Stimulated activated CD8-positive, alpha-beta memory T cell treated with anti-CD3 and anti-CD28 coated beads, Interleukin-12 subunit alpha, Interleukin-12 subunit beta, amount 100 ng/mL, for 24 hours (primary cell): Measurements from ENCODE around the gene DAP3.
"Not testable (repeated sequence)": the region's sequence is repeated elsewhere in the genome, so short reads cannot be mapped to it uniquely, and the experiment has no call there.

Experiments used
- DNase-seq: peaks from one replicate; pipeline ENCODE4 v3.0.0-alpha.2; 2020; ENCODE audit errors: extremely low read depth

Gene DAP3

GRCh38 chr1:155689081-155689607 lies at the start of gene DAP3:
Gene DAP3 (plus strand): TSS chr1:155689091. CDS start chr1:155709780, 20,689 bp downstream.
- DNase-seq = not testable (repeated sequence)

- no peak for DNase-seq
These were observed 48.5 kb upstream of the DAP3 start for GRCh38 chr1:155640367-155640766.

DNA sequence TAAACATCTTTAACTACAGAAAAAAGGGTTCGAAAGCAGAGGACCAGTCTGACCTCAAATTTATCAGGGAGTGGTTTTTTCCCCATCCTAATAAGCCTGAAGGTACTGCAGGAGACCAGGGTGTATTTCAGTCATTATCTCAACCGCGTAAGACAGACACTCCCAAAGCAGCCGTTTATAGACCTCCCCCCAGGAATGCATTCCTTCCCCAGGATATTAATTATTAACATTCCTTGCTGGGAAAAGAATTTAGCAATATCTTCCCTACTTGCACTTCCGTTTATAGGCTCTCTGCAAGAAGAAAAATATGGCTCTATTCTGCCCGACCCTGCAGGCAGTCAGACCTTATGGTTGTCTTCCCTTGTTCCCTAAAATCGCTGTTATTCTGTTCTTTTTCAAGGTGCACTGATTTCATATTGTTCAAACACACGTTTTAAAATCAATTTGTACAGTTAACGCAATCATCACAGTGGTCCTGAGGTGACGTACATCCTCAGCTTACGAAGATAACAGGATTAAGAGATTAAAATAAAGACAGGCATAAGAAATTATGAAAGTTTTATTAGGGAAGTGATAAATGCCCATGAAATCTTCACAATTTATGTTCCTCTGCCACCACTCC lies 46.2 kb upstream of the DAP3 start:
- DNase-seq = not testable (repeated sequence)

DNA sequence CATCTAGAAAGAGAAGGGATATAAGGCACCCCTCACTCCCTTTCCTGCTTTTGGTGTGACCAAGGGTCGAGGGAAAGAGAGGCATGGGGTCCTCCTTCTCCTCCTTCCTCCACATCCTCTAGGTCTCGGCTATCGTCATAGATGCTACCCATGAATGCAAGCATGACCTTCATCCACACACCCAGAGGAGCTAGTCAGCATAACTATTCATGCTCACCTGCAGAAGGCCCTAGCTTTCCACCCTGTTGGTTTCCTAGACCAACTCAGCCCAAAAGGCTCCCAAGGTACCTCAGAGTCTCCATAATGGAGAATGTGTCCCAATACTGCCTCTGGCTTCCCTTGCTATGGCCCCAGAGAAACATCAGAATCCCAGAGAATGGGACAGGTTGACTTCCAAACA lies 45.7 kb upstream of the DAP3 start:
- DNase-seq = no peak

DNA sequence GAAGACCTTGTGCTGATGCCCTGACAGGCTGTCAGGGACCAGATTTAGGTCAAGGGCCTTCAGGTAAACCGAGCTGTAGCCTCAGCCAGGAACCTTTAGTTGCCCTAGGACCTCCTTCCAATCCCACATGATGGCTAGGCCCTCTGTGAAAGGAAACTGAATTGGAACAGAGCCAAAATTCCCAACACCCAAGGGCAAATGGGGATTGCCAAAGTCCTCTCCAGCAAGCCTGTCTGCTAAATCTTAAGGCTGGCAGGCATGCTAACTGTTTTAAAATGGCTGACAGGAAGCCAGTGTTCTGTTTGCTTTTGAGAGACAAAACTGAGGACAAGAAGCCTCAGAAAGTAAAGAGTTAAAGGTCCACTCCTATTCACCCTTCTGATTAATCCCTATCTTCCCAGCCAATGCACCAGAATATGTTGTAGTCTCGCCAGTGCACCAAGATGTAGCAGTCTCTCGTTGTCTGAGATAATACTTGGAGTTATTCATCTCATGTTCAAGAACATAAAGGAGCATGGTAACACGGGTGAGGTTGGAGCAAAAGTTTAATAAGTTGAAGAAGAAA lies 43.8 kb upstream of the DAP3 start:
- no peak for DNase-seq

- no peak for DNase-seq
These were observed 43.2 kb upstream of the DAP3 start for GRCh38 chr1:155645648-155646047.

- DNase-seq = no peak
These were observed 42.6 kb upstream of the DAP3 start for GRCh38 chr1:155646307-155646706.

DNA sequence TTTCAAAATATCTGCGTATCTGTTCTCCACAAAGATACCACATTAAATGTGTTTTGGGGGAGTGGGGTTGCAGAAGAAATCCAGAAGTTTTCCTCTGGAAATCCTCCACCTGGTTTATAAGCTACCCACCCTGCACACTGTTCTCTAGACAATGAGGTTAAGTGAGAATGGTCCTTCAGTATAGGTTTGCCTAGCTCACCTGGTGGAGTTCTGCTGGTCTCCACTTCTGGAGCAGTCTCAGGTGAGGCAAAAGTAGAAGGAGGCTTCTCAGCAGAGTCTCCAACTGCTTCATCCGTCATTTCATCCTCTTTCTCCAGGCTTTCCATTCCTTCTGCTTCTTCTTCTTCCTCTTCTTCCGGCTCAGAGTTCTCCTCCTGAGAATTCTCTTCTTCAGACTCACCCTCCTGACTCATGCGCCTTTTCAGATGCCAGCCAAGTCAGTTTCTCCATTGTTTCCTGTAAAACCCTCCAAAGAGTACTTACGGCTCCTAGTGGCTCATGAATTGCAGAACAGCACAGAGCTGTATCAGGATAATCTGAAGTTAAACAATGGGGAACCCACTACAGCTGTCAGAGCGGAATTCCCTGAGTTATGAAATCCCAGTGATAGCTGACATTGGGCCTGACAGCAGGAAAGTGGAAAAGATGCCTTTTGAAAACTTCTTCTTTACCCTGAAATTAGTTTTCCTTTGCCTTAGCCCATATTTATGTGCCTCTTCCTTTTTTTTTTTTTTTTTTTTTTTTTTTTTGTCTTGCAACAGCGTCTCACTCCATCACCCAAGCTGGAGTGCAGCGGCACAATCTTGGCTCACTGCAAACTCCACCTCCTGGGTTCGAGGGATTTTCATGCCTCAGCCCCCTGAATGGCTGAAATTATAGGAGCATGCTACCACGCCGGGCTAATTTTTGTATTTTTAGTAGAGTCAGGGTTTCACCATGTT lies 40.4 kb upstream of the DAP3 start:
- no peak for DNase-seq

DNA sequence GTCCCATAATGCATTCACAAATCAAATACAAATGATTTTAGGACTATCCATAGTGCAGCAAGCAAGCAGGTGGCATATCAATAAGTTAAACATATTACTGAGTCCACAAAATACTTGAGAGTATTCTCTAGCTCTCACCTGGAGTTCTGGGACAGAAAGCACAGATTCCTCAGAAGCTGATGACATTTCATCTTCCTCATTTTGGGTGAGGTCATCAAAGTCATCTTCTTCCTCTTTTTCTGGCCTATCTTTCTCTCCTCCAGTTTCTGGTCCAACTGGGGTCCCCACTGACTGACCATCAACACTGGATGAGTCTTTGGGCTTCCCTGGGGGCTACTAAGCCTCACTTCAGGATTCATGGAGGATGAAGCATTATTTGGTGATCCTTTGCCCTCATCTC lies 39.2 kb upstream of the DAP3 start:
- no peak for DNase-seq

DNA sequence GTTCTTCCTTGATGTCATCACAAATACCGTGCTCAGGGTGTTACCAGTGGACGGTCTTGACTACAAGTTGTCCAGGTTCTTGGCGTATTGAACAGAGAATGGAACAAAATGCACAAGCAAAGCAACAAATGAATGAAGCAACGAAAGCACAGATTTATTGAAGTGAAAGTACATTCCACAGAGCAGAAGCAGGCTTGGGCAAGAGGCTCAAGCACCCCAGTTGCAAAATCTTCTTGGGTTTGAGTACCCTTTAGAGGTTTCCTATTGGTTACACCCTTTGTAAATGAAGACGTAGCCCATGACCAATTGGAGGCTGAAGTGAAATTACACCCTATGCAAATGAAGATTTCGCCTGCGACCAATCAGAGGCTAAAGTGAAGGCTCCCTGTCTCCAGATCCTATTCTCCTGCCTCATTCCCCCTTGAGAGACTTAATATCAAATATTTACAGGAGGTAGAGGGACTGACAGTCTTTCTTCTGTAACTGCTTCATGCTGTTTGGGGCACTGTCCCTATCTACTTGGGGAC lies 38.6 kb upstream of the DAP3 start:
- DNase-seq = no peak

GRCh38 chr1:155651861-155652661 lies 36.8 kb upstream of the DAP3 start:
- DNase-seq = no peak

GRCh38 chr1:155652951-155653350 lies 35.9 kb upstream of the DAP3 start:
- no peak for DNase-seq

DNA sequence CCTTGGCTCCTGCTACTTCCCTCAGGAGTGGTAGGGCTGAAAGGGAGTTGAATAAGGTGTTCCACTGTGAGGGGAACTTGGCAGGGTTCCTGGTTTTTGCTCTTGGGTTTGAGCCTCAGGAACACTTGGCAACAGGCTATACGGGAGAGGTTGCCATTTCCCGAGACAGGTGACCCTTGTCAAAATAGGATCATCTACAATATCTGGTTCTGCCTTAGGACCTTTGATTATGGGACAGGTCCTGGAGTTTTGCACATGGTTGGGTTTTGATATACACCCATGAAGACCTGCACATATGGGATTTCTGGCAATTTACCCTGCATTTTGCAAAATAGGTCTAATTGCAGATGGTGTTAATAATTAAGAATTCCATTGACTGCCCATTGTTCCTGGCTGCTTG lies 31.4 kb upstream of the DAP3 start:
- no peak for DNase-seq

- not testable (repeated sequence) for DNase-seq
These were observed 27.7 kb upstream of the DAP3 start for GRCh38 chr1:155661239-155661638.

DNA sequence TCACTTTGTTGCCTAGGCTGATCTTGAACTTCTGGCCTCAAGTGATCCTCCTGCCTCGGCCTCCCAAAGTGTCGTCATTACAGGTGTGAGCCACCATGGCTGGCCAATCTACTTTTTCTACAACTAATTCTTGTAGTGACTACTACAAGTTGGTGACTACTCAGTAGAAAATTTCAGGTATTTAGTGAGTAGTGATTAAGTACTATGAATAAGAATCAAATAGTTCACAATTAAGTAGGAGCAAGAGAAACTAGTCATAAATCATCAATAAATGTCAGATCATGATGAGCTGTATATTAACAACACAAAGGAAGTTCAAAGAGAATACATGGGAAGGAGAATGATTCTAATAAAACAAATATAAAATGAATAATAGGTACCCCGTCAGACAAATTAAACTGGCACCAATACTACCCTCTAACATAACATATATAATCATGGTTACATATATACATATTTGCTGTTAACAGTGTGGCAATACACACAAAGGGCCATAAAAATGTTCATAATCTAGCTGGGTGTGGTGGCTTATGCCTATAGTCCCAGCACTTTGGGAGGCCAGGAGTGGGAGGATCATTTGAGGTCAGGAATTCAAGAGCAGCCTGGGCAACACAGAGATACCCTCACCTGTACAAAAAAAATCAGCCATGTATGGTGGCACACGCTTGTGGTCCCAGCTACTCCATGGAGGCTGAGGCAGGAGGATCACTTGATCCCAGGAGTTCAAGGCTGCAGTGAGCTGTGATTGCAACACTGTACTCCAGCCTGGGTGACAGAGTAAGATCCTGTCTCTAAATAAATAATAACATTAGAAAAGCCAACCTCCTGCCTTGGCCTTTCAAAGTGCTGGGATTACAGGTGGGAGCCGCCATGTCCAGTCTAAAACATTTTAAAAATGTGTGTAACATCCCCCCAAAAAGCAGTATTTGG lies 19.4 kb upstream of the DAP3 start:
- no peak for DNase-seq

DNA sequence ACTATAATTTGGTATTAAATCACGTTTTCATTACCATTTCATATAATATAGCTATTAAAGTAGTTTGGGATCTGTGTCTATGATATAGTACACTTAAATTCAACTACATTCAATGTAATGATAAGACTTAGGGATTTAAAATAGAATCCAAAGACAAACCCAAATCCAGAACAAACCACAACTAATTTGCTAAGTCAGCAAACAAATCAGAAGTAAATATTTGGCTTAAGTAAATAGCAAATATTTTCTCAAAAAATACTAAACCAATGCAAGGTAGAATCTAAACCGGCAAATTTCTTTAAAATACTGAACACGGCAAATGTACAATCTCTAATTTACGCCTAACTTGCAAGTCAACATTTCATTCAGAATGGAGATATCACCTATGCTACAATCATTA lies 17.1 kb upstream of the DAP3 start:
- no peak for DNase-seq

DNA sequence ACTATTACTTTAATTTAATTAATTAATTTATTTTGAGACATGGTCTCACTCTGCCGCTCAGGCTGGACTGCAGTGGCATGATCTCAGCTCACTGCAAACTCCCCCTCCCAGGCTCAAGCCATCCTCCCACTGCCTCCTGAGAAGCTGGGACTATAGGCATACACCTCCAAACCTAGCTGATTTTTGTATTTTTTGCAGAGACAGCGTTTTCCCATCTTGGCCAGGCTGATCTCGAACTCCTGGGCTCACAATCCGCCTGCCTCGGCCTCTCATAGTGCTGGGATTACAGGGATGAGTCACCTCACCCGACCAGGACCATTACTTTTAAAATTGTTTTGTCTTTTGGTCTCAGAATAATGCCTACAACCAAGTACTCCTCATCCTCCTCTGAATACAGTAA lies 15.9 kb upstream of the DAP3 start:
- DNase-seq = no peak

GRCh38 chr1:155678027-155678426 lies 10.9 kb upstream of the DAP3 start:
- no peak for DNase-seq

- not testable (repeated sequence) for DNase-seq
These were observed 9.9 kb upstream of the DAP3 start for GRCh38 chr1:155678992-155679391.

DNA sequence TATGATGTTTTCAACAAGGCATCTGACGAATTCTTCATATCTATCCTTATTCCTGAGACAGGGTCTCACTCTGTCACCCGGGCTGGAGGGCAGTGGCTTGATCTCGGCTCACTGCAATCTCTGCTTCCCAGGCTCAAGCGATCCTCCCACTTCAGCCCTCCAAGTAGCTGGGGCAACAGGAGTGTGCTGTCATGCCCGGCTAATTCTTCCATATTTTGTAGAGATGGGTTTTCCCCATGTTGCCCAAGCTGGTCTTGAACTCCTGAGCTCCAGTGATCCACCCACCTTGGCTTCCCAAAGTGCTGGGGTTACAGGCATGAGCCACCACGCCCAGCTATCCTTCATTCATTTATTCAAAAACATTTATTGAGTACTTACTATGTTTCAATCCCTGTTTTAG lies 8.4 kb upstream of the DAP3 start:
- DNase-seq = no peak
